GM12878 (cell line): Measurements from ENCODE around the gene NUDT14. TPM values are rescaled to one million over a fixed set of nuclear protein-coding genes. Genes with fewer than 3 reads are reported as not detected.

ENCODE experiments used
- ATAC-seq: fragments of 200-7000 bp; cut with Tn5 transposase; 3 replicates; pipeline ENCODE4 v1.9.1; 2020; ENCODE audit warnings: mild to moderate bottlenecking, moderate library complexity
- BruUV-seq: library from RNA; stranded (reverse); fragments of 400-500 nt; replicated peaks from 2 replicates; lab custom pipeline; 2021; lab: Mats Ljungman, UMichigan
- CTCF ChIA-PET: fragments of 300-600 bp; sonication (Branson Sonifier 250); formaldehyde crosslinking; extraction: SDS; loops from one replicate; lab custom pipeline; 2021; ENCODE audit warnings: inconsistent platforms; lab: Yijun Ruan, JAX
- POLR2A ChIA-PET: fragments of 350-600 bp; formaldehyde crosslinking; extraction: SDS; loops from one replicate; lab custom pipeline; 2021; ENCODE audit warnings: inconsistent platforms; lab: Charles Lee
- RAD21 ChIA-PET: fragments of 300-600 bp; sonication (Branson Sonifier 250); formaldehyde crosslinking; loops from one replicate; lab custom pipeline; 2023; ENCODE audit warnings: antibody characterized with exemption; ENCODE audit not compliant: unreplicated experiment; lab: Charles Lee
- SMC1A ChIA-PET: fragments of 300-600 bp; sonication (Branson Sonifier 250); formaldehyde crosslinking; loops from one replicate; lab custom pipeline; 2023; ENCODE audit not compliant: unreplicated experiment, uncharacterized antibody; lab: Charles Lee
- DNase-seq: peaks from one replicate; pipeline ENCODE4 v3.0.0-alpha.2; 2011; ENCODE audit warnings: low read depth, low spot score
- FAIRE-seq: peaks from 3 replicates; lab custom pipeline; 2011; peaks lifted over from hg19 to GRCh38; lab: Jason Lieb, UNC
- H2AFZ ChIP-seq: 2 replicates; pipeline ENCODE4 v1.6.0; 2011; ENCODE audit warnings: low read depth, low read length, control low read depth; ENCODE audit not compliant: control insufficient read depth
- H3K27ac ChIP-seq: 2 replicates; pipeline ENCODE4 v1.5.1; 2011; ENCODE audit warnings: control low read depth; ENCODE audit not compliant: control insufficient read depth, insufficient read depth
- H3K27me3 ChIP-seq, 2 experiments: replicated peaks in 1 of 2; 2 replicates each; pipeline versions ENCODE4 v1.6.0 to v1.6.1; 2011; ENCODE audit warnings: low read length in 1 of 2; ENCODE audit not compliant: control insufficient read depth in 2 of 2, insufficient read depth in 2 of 2
- H3K36me3 ChIP-seq, 2 experiments: 2 replicates each; pipeline ENCODE4 v1.5.1; 2011; ENCODE audit warnings: low read length in 1 of 2; ENCODE audit not compliant: control insufficient read depth in 2 of 2, insufficient read depth in 2 of 2
- H3K4me1 ChIP-seq: 2 replicates; pipeline ENCODE4 v1.6.1; 2011; ENCODE audit warnings: mild to moderate bottlenecking, low read length, moderate library complexity, mixed read lengths; ENCODE audit not compliant: control insufficient read depth, insufficient read depth
- H3K4me2 ChIP-seq: 2 replicates; pipeline ENCODE4 v1.6.0; 2011; ENCODE audit warnings: control low read depth; ENCODE audit not compliant: control insufficient read depth, insufficient read depth
- H3K4me3 ChIP-seq: fragments of 200-600 bp; sonication (generic); 2 replicates; pipeline ENCODE4 v1.5.1; 2016
- H3K79me2 ChIP-seq: 2 replicates; pipeline ENCODE4 v1.6.0; 2011; ENCODE audit warnings: low read length; ENCODE audit not compliant: control insufficient read depth, insufficient read depth
- H3K9ac ChIP-seq: 2 replicates; pipeline ENCODE4 v1.8.0; 2011; ENCODE audit warnings: low read length, control low read depth, mixed read lengths; ENCODE audit not compliant: control insufficient read depth, insufficient read depth
- H3K9me3 ChIP-seq: replicated peaks from 3 replicates; pipeline ENCODE4 v1.5.1; 2011; ENCODE audit warnings: mild to moderate bottlenecking, low read length; ENCODE audit not compliant: control insufficient read depth, insufficient read depth
- H4K20me1 ChIP-seq: 2 replicates; pipeline ENCODE4 v1.6.0; 2011; ENCODE audit not compliant: control insufficient read depth, insufficient read depth
- BACH1 ChIP-seq: fragments of 450-650 bp; IDR thresholded peaks from 2 replicates; pipeline ENCODE4 v1.6.1; 2017; ENCODE audit warnings: mild to moderate bottlenecking, borderline replicate concordance
- CHD4 ChIP-seq: fragments of 200-600 bp; sonication (generic); IDR thresholded peaks from 2 replicates; pipeline ENCODE4 v1.6.1; 2016; ENCODE audit warnings: mild to moderate bottlenecking
- ESRRA ChIP-seq: IDR thresholded peaks from 2 replicates; pipeline ENCODE4 v1.6.1; 2012; ENCODE audit warnings: mild to moderate bottlenecking, low read length, improper control_type of control experiment
- FOS ChIP-seq: IDR thresholded peaks from 3 replicates; pipeline ENCODE4 v1.6.1; 2011; ENCODE audit warnings: borderline replicate concordance; ENCODE audit not compliant: insufficient read length; ENCODE audit errors: extremely low read depth
- IRF4 ChIP-seq: IDR thresholded peaks from 2 replicates; pipeline ENCODE4 v1.6.1; 2011; ENCODE audit warnings: low read depth, low read length
- LARP7 ChIP-seq: fragments of 450-650 bp; IDR thresholded peaks from 2 replicates; pipeline ENCODE4 v1.6.1; 2017; ENCODE audit warnings: mild to moderate bottlenecking
- NBN ChIP-seq: fragments of 450-650 bp; IDR thresholded peaks from 2 replicates; pipeline ENCODE4 v1.6.1; 2016
- NR2F1 ChIP-seq: fragments of 450-650 bp; conservative IDR thresholded peaks from 2 replicates; pipeline ENCODE4 v1.6.1; 2017; ENCODE audit warnings: mild to moderate bottlenecking
- POU2F2 ChIP-seq: IDR thresholded peaks from 3 replicates; pipeline ENCODE4 v1.6.1; 2011; ENCODE audit warnings: low read depth, mild to moderate bottlenecking, low read length, borderline replicate concordance
- SMAD1 ChIP-seq: fragments of 450-650 bp; IDR thresholded peaks from 2 replicates; pipeline ENCODE4 v1.6.1; 2018; ENCODE audit warnings: mild to moderate bottlenecking, low read depth; ENCODE audit not compliant: partially characterized antibody
- TBL1XR1 ChIP-seq: IDR thresholded peaks from 2 replicates; pipeline ENCODE4 v1.6.1; 2012; ENCODE audit warnings: low read depth, low read length, improper control_type of control experiment
- WGBS: methylation state at CpG from one replicate; pipeline ENCODE4 v1.1.6; 2016; ENCODE audit warnings: low lambda C conversion rate; ENCODE audit not compliant: insufficient replicate concordance, insufficient coverage; ENCODE audit errors: missing lambda C conversion rate; 5-methylcytosine and 5-hydroxymethylcytosine counted together
- in situ Hi-C: fragments of 300-500 bp; cut with MboI; formaldehyde crosslinking; loops from 9 replicates; pipeline ENCODE4 v1.14.3; 2018; ENCODE audit warnings: mixed read lengths
- intact Hi-C: fragments of 100-400 bp; cut with micrococcal nuclease; formaldehyde crosslinking; loops from one replicate; pipeline ENCODE4 v1.14.2; 2022; ENCODE audit not compliant: unreplicated experiment
- polyA plus RNA-seq, 11 experiments: library from polyadenylated mRNA; depleted of rRNA in 4 of 11; unstranded in 6 of 11; stranded (reverse) in 5 of 11; fragments of >200 nt; fragmentation: Nextera tagmentation in 4 of 11; fragmentation: Illumina TruSeq in 1 of 11; extraction: Ambion mirVana in 4 of 11; extraction: Trizol in 1 of 11; gene quantifications; 1 replicate in 1 of 11; 2 replicates in 10 of 11; pipeline versions ENCODE4 v1.2.1 to v1.2.3, GENCODE V29; 2011 to 2016; ENCODE audit warnings: inconsistent platforms in 2 of 11, missing spikeins in 2 of 11, low read depth in 1 of 11
- total RNA-seq, 4 experiments: library from RNA; depleted of rRNA in 3 of 4; stranded (reverse); fragments of >200 nt in 3 of 4; fragmentation: Illumina TruSeq in 1 of 4; extraction: Trizol in 1 of 4; gene quantifications; 2 replicates each; pipeline versions ENCODE4 v1.2.1 to v1.2.3, GENCODE V29; 2013 to 2021
- TF ChIP-seq, protein P1 (sequence below): fragments of 450-650 bp; IDR thresholded peaks from 2 replicates; pipeline ENCODE4 v1.6.1; 2016; ENCODE audit warnings: mild to moderate bottlenecking, moderate library complexity, borderline replicate concordance
- TF ChIP-seq, protein P2 (sequence below): fragments of 450-650 bp; IDR thresholded peaks from 2 replicates; pipeline ENCODE4 v1.6.1; 2017; ENCODE audit warnings: low read depth, mild to moderate bottlenecking, moderate library complexity
- TF ChIP-seq, protein P3 (sequence below): fragments of 150-350 bp; IDR thresholded peaks from 2 replicates; pipeline ENCODE4 v1.6.1; 2014; ENCODE audit warnings: mild to moderate bottlenecking, low read depth, low read length

Gene NUDT14
- total and polyA plus RNA-seq, 10 of the 15 experiments (the other 5 are each of a cell fraction or from before 2014, with no cell fraction given): 0.62 to 6.8 (median 4.3) TPM; not detected in 1

DNA sequence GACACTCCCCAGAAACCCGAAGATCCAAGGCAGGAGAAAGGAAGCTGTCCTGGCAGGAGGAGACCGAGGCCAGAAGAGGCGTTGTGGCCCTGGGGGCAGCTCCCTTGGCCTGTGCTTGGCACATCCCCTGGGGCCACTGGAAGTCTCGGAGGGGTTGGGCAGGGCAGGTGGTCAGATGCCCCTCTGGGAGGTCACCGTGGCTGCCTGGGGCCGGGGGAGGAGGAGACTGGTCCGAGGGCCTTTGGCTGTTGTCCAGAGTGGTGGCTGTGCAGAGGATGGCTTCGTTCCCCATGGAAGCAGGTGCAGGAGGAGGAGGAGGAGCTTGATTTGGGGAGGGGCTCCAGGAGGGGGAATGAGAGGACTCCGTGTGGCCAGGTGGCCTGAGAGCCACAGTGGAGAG lies 3.3 kb upstream of the NUDT14 start (continued):
- TF ChIP-seq, protein P1, sequence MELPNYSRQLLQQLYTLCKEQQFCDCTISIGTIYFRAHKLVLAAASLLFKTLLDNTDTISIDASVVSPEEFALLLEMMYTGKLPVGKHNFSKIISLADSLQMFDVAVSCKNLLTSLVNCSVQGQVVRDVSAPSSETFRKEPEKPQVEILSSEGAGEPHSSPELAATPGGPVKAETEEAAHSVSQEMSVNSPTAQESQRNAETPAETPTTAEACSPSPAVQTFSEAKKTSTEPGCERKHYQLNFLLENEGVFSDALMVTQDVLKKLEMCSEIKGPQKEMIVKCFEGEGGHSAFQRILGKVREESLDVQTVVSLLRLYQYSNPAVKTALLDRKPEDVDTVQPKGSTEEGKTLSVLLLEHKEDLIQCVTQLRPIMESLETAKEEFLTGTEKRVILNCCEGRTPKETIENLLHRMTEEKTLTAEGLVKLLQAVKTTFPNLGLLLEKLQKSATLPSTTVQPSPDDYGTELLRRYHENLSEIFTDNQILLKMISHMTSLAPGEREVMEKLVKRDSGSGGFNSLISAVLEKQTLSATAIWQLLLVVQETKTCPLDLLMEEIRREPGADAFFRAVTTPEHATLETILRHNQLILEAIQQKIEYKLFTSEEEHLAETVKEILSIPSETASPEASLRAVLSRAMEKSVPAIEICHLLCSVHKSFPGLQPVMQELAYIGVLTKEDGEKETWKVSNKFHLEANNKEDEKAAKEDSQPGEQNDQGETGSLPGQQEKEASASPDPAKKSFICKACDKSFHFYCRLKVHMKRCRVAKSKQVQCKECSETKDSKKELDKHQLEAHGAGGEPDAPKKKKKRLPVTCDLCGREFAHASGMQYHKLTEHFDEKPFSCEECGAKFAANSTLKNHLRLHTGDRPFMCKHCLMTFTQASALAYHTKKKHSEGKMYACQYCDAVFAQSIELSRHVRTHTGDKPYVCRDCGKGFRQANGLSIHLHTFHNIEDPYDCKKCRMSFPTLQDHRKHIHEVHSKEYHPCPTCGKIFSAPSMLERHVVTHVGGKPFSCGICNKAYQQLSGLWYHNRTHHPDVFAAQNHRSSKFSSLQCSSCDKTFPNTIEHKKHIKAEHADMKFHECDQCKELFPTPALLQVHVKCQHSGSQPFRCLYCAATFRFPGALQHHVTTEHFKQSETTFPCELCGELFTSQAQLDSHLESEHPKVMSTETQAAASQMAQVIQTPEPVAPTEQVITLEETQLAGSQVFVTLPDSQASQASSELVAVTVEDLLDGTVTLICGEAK: no peak
- TF ChIP-seq LARP7: no peak

DNA sequence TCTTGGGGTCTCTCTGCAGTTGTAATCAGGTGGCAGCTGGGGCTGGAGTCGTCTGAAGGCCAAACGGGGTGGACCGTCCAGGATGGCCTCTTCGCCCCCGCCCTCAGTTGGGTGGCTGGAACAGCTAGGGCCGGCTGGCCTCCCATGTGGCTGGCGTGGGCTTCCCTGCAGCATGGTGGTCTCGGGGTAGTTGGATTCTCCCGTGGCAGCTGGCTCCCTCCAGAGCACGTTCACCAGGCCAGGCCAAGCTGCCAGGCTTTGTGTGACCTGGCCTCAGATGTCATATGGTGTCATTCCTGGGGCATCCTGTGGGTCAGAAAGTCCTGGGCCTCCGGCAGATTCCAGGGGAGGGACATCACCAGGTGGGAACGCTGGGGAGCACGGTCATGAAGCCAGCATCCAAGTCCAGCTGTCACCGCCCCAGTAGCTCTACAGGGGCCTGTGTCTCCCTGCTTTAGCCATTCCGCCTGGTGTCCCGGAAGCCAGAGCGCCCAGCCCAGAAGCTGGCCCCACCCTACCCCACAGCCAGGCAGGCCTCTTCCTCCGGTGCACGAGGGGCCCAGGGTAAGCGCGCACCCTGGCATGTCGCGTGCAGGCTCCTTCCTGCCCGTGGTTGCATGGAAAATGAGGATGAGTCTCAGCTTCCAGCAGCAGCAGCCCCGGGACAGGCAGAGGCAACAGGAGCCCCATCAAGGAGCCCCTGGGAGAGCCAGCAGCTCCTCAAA lies 1.3 kb upstream of the NUDT14 start:
- no peak for ATAC-seq
- H3K4me2 ChIP-seq: no peak overlapping the region
- CTCF ChIA-PET: interaction anchor here (0.5 to 1.6 kb wide), 3 partner anchors 13 to 1238 kb away, joined by 4 read pairs; no protein-coding TSS in a partner anchor
- TF ChIP-seq CHD4: no peak
- TF ChIP-seq POU2F2: no peak
- no peak for TF ChIP-seq NBN
- TF ChIP-seq TBL1XR1: no peak
- no peak for TF ChIP-seq NR2F1
- no peak for TF ChIP-seq SMAD1
- no peak for TF ChIP-seq BACH1
- TF ChIP-seq FOS: no peak
- TF ChIP-seq ESRRA: no peak
- TF ChIP-seq, protein P2, sequence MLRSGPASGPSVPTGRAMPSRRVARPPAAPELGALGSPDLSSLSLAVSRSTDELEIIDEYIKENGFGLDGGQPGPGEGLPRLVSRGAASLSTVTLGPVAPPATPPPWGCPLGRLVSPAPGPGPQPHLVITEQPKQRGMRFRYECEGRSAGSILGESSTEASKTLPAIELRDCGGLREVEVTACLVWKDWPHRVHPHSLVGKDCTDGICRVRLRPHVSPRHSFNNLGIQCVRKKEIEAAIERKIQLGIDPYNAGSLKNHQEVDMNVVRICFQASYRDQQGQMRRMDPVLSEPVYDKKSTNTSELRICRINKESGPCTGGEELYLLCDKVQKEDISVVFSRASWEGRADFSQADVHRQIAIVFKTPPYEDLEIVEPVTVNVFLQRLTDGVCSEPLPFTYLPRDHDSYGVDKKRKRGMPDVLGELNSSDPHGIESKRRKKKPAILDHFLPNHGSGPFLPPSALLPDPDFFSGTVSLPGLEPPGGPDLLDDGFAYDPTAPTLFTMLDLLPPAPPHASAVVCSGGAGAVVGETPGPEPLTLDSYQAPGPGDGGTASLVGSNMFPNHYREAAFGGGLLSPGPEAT: no peak
- TF ChIP-seq IRF4: no peak
- TF ChIP-seq, protein P3, sequence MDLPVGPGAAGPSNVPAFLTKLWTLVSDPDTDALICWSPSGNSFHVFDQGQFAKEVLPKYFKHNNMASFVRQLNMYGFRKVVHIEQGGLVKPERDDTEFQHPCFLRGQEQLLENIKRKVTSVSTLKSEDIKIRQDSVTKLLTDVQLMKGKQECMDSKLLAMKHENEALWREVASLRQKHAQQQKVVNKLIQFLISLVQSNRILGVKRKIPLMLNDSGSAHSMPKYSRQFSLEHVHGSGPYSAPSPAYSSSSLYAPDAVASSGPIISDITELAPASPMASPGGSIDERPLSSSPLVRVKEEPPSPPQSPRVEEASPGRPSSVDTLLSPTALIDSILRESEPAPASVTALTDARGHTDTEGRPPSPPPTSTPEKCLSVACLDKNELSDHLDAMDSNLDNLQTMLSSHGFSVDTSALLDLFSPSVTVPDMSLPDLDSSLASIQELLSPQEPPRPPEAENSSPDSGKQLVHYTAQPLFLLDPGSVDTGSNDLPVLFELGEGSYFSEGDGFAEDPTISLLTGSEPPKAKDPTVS: no peak

More for the DNA sequence above, 1.3 kb upstream of the NUDT14 start:
- 48% methylated on average over 22 of the region's 25 CpGs for WGBS
- intact Hi-C loops (no loop called here), in situ Hi-C loops (no loop called here)
- ChIA-PET SMC1A (no interaction called here), RAD21 (no interaction called here), POLR2A (interaction anchor here (0.7 kb wide), 1 partner anchor 113 kb away, joined by 3 read pairs; no protein-coding TSS in a partner anchor)
- H4K20me1 ChIP-seq: no peaks in the 10 kb centered on the region
- no peak overlapping the region for H3K9ac ChIP-seq
- H2AFZ ChIP-seq: no peak overlapping the region
- peaks cover 0 to 2% of the 10 kb centered on the region in 2 experiments; a peak in 2 of 4 replicates for H3K27me3 ChIP-seq
- FAIRE-seq (no peak), DNase-seq (no peak)
- no TSS peak for BruUV-seq
- H3K9me3 ChIP-seq: no peaks in the 10 kb centered on the region
- H3K36me3 ChIP-seq: no peaks in the 10 kb centered on the region
- H3K27ac ChIP-seq: no peak overlapping the region
- H3K4me1 ChIP-seq: peaks cover 5% of the 10 kb centered on the region; the same call in 1 of the 2 replicates
- H3K4me3 ChIP-seq: no peak overlapping the region
- H3K79me2 ChIP-seq: no peaks in the 10 kb centered on the region
